Keratinocyte (primary cell): ENCODE data around the gene VSIG4. TPM values are rescaled to one million over a fixed set of nuclear protein-coding genes. Genes with fewer than 3 reads are reported as not detected.

Source experiments
- DNase-seq: peaks from one replicate; pipeline ENCODE4 v3.0.0-alpha.2; 2011; ENCODE audit warnings: low read depth, missing footprints, low spot score
- FAIRE-seq: peaks from 2 replicates; lab custom pipeline; 2011; peaks lifted over from hg19 to GRCh38; lab: Jason Lieb, UNC
- H2AFZ ChIP-seq: 2 replicates; pipeline ENCODE4 v1.6.0; 2012; ENCODE audit warnings: low read length, control low read depth, inconsistent platforms; ENCODE audit not compliant: control insufficient read depth
- H3K27ac ChIP-seq: 2 replicates; pipeline ENCODE4 v1.5.1; 2011; ENCODE audit warnings: low read length; ENCODE audit not compliant: control insufficient read depth, insufficient read depth
- H3K27me3 ChIP-seq: 3 replicates; pipeline ENCODE4 v1.6.0; 2011; ENCODE audit warnings: low read length; ENCODE audit not compliant: control insufficient read depth, insufficient read depth; ENCODE audit errors: extremely low read depth
- H3K36me3 ChIP-seq, 2 experiments: 2 replicates in 1 of 2; 3 replicates in 1 of 2; pipeline ENCODE4 v1.5.1; 2011; ENCODE audit warnings: low read length in 2 of 2, mild to moderate bottlenecking in 1 of 2; ENCODE audit not compliant: control insufficient read depth in 2 of 2, insufficient read depth in 2 of 2; ENCODE audit errors: extremely low read depth in 1 of 2
- H3K4me1 ChIP-seq: 3 replicates; pipeline ENCODE4 v1.5.1; 2011; ENCODE audit warnings: low read length; ENCODE audit not compliant: control insufficient read depth, insufficient read depth; ENCODE audit errors: extremely low read depth
- H3K4me2 ChIP-seq: 3 replicates; pipeline ENCODE4 v1.6.0; 2011; ENCODE audit warnings: low read depth, low read length; ENCODE audit not compliant: control insufficient read depth, insufficient read depth; ENCODE audit errors: extremely low read depth
- H3K4me3 ChIP-seq, 3 experiments: fragments of 200-600 bp in 1 of 3; sonication (generic) in 1 of 3; 2 replicates in 2 of 3; 3 replicates in 1 of 3; pipeline ENCODE4 v1.5.1; 2011 to 2016; ENCODE audit warnings: low read length in 3 of 3, mild to moderate bottlenecking in 3 of 3, control low read depth in 2 of 3, inconsistent platforms in 1 of 3, low read depth in 1 of 3, mixed read lengths in 1 of 3, mixed run types in 1 of 3, moderate library complexity in 1 of 3; ENCODE audit not compliant: control insufficient read depth in 2 of 3, insufficient read depth in 2 of 3; ENCODE audit errors: extremely low read depth in 1 of 3
- H3K79me2 ChIP-seq: 2 replicates; pipeline ENCODE4 v1.6.0; 2012; ENCODE audit warnings: low read length; ENCODE audit not compliant: control insufficient read depth, insufficient read depth
- H3K9ac ChIP-seq: 3 replicates; pipeline ENCODE4 v1.6.0; 2011; ENCODE audit warnings: low read length; ENCODE audit not compliant: control insufficient read depth, insufficient read depth; ENCODE audit errors: extremely low read depth
- H3K9me1 ChIP-seq: 3 replicates; pipeline ENCODE4 v1.6.0; 2011; ENCODE audit warnings: low read length; ENCODE audit not compliant: control insufficient read depth, insufficient read depth; ENCODE audit errors: extremely low read depth
- H3K9me3 ChIP-seq: 2 replicates; pipeline ENCODE4 v1.5.1; 2012; ENCODE audit warnings: low read depth, low read length; ENCODE audit not compliant: control insufficient read depth
- H4K20me1 ChIP-seq: 3 replicates; pipeline ENCODE4 v1.6.0; 2011; ENCODE audit warnings: low read length; ENCODE audit not compliant: control insufficient read depth, insufficient read depth; ENCODE audit errors: extremely low read depth
- CTCF ChIP-seq, 3 experiments: IDR thresholded peaks in 1 of 3; conservative IDR thresholded peaks in 1 of 3; optimal IDR thresholded peaks in 1 of 3; 2 replicates in 2 of 3; 3 replicates in 1 of 3; pipeline versions ENCODE3 to v1.5.1; 2011; ENCODE audit warnings: low read length in 3 of 3, mild to moderate bottlenecking in 3 of 3, moderate library complexity in 2 of 3, control low read depth in 1 of 3, inconsistent platforms in 1 of 3; ENCODE audit not compliant: insufficient read depth in 2 of 3; ENCODE audit errors: extremely low read depth in 1 of 3
- EZH2 ChIP-seq: IDR thresholded peaks from one replicate; pipeline ENCODE4 v1.6.1; 2012; ENCODE audit warnings: inconsistent platforms, mild to moderate bottlenecking, low read length, moderate library complexity
- dilution Hi-C: fragments of 300-500 bp; cut with MboI; formaldehyde crosslinking; loops from one replicate; pipeline ENCODE4 v1.7.0; 2020; ENCODE audit warnings: low sequenced_read_pairs; ENCODE audit not compliant: extremely low pct_ligation_motif_present
- polyA plus RNA-seq, 5 experiments: library from polyadenylated mRNA; depleted of rRNA in 3 of 5; stranded (reverse) in 3 of 5; stranded (forward) in 1 of 5; unstranded in 1 of 5; fragments of >200 nt; gene quantifications; 1 replicate in 1 of 5; 2 replicates in 3 of 5; 3 replicates in 1 of 5; pipeline versions ENCODE4 v1.2.1 to v1.2.3, GENCODE V29; 2011 to 2012; ENCODE audit warnings: missing spikeins in 2 of 5, low read depth in 1 of 5, low replicate concordance in 1 of 5

The VSIG4 gene
- polyA plus RNA-seq, 1 donor (not counting 4 experiments of a cell fraction or from before 2014, with no cell fraction given), result not detected

GRCh38 chrX:66046612-66047235 lies 6.8 kb upstream of the VSIG4 start:
- Histone ChIP-seq H3K4me2 (no peak overlapping the region), H3K9ac (no peak overlapping the region), H3K79me2 (no peaks in the 10 kb centered on the region), H3K27me3 (no peaks in the 10 kb centered on the region), H3K9me3 (no peaks in the 10 kb centered on the region), H3K4me1 (no peaks in the 10 kb centered on the region), H3K27ac (no peak overlapping the region), H3K9me1 (no peaks in the 10 kb centered on the region), H3K36me3 (no peaks in the 10 kb centered on the region), H3K4me3 (no peak overlapping the region), H4K20me1 (no peaks in the 10 kb centered on the region), H2AFZ (no peak overlapping the region)
- dilution Hi-C loops, result no loop called here
- no peak for TF ChIP-seq CTCF (optimal IDR thresholded peaks at IDR 0.05 in 1 of 3, IDR thresholded peaks at IDR 0.05 in 1 of 3, conservative IDR thresholded peaks at IDR 0.05 in 1 of 3; ENCODE audit: extremely low read depth in 1 of 3, insufficient read depth in 2 of 3, low read length in 3 of 3)
- no peak for TF ChIP-seq EZH2
- FAIRE-seq (no peak), DNase-seq (no peak)

GRCh38 chrX:66045894-66046293 lies 6.0 kb upstream of the VSIG4 start:
- Histone ChIP-seq H3K36me3 (no peaks in the 10 kb centered on the region), H3K79me2 (no peaks in the 10 kb centered on the region), H3K9me3 (no peaks in the 10 kb centered on the region), H2AFZ (no peak overlapping the region), H3K27ac (no peak overlapping the region), H4K20me1 (no peaks in the 10 kb centered on the region), H3K4me3 (no peak overlapping the region), H3K9me1 (no peaks in the 10 kb centered on the region), H3K27me3 (no peaks in the 10 kb centered on the region), H3K9ac (no peak overlapping the region), H3K4me1 (no peaks in the 10 kb centered on the region), H3K4me2 (no peak overlapping the region)
- dilution Hi-C loops, result no loop called here
- no peak for FAIRE-seq
- DNase-seq, result no peak
- TF ChIP-seq CTCF (optimal IDR thresholded peaks at IDR 0.05 in 1 of 3, IDR thresholded peaks at IDR 0.05 in 1 of 3, conservative IDR thresholded peaks at IDR 0.05 in 1 of 3; ENCODE audit: extremely low read depth in 1 of 3, insufficient read depth in 2 of 3, low read length in 3 of 3), result no peak
- no peak for TF ChIP-seq EZH2
